OCI-LY1 (cell line): Measurements from ENCODE around the gene MYO1G.

Experiments used
- CTCF ChIP-seq: fragments of 200-600 bp; sonication (generic), shearing (Covaris generic); IDR thresholded peaks from 2 replicates; pipeline ENCODE4 v1.5.1; 2017; ENCODE audit warnings: mild to moderate bottlenecking, antibody characterized with exemption, low read length, moderate library complexity, mixed read lengths
- EZH2 ChIP-seq: fragments of 200-600 bp; sonication (generic), shearing (Covaris generic); IDR thresholded peaks from 2 replicates; pipeline ENCODE4 v1.8.0; 2017; ENCODE audit warnings: borderline replicate concordance, mixed run types, mild to moderate bottlenecking, antibody characterized with exemption, low read length, moderate library complexity, mixed read lengths

- TF ChIP-seq CTCF: no peak
- TF ChIP-seq EZH2: no peak
Measured at GRCh38 chr7:44976746-44977196, 2.0 kb downstream of the MYO1G start.
